HL-60 (cell line): ENCODE measurements around the gene RNFT2.

ENCODE experiments used
- DNase-seq, 2 experiments: peaks; one replicate each; pipeline ENCODE4 v3.0.0-alpha.2; 2010 to 2020; ENCODE audit warnings: low read depth in 1 of 2, low spot score in 1 of 2
- H3K27ac ChIP-seq: fragments of 250-450 bp; sonication (Bioruptor Pico); replicated peaks from 2 replicates; pipeline ENCODE4 v1.5.1; 2020; ENCODE audit warnings: mild to moderate bottlenecking, moderate library complexity
- H3K27me3 ChIP-seq: fragments of 250-450 bp; sonication (Bioruptor Pico); 2 replicates; pipeline ENCODE4 v1.5.1; 2021; ENCODE audit warnings: mild to moderate bottlenecking, moderate library complexity; ENCODE audit not compliant: insufficient read depth, poor library complexity, severe bottlenecking
- H3K4me3 ChIP-seq: replicated peaks from 2 replicates; pipeline ENCODE4 v1.5.1; 2011; ENCODE audit warnings: mild to moderate bottlenecking, control low read depth, low read length; ENCODE audit not compliant: insufficient read depth
- CTCF ChIP-seq: IDR thresholded peaks from one replicate; pipeline ENCODE4 v1.5.1; 2011; ENCODE audit warnings: low read length, control low read depth, inconsistent platforms; ENCODE audit not compliant: insufficient read depth
- GABPA ChIP-seq: IDR thresholded peaks from 2 replicates; pipeline ENCODE4 v1.6.1; 2012; ENCODE audit warnings: low read depth
- POLR2AphosphoS5 ChIP-seq: IDR thresholded peaks from 2 replicates; pipeline ENCODE4 v1.6.1; 2012; ENCODE audit warnings: low read depth
- REST ChIP-seq: IDR thresholded peaks from 2 replicates; pipeline ENCODE4 v1.6.1; 2012; ENCODE audit warnings: low read depth; ENCODE audit not compliant: insufficient replicate concordance
- SPI1 ChIP-seq: IDR thresholded peaks from 2 replicates; pipeline ENCODE4 v1.6.1; 2012; ENCODE audit warnings: low read depth, mild to moderate bottlenecking, borderline replicate concordance

The RNFT2 gene

DNA sequence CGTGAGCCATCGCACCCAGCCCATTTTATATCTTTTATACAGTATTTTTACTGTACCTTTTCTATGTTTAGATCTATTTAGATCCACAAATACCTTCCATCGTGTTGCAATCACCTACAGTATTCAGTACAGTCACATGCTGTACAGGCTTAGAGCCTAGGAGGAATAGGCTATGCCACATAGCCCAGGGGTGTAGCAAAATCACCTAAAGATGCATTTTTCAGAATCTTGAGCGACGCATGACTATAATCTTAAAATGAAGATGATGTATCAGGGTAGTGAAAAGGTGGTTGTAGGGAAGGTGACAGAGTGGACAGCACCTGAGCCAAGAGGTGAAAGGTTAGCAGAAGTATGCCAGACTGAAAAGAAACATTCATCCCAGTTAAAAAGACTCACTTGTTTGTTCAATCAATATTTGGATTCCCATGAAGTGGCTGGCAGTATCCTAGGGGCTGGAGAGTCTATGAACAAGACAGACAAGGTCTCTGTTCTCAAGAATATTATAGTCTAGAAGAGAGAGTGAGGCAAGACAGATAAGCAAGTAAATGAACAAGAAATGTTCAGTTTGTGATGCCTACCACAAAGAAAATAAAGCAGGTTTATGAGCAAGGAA is 3.9 kb upstream of the RNFT2 start:
- no peaks in the 10 kb centered on the region for H3K27me3 ChIP-seq
- H3K27ac ChIP-seq = no peak overlapping the region
- no peak overlapping the region for H3K4me3 ChIP-seq
- TF ChIP-seq POLR2AphosphoS5 (no peak), REST (no peak), GABPA (no peak), SPI1 (no peak), CTCF (no peak)
- no peak for DNase-seq

GRCh38 chr12:116735084-116735483 is 3.0 kb upstream of the RNFT2 start:
- TF ChIP-seq POLR2AphosphoS5 (no peak), REST (no peak), CTCF (no peak), GABPA (no peak), SPI1 (no peak)
- no peak for DNase-seq
- no peaks in the 10 kb centered on the region for H3K27me3 ChIP-seq
- no peak overlapping the region for H3K4me3 ChIP-seq
- no peak overlapping the region for H3K27ac ChIP-seq

- no peak overlapping the region for H3K27ac ChIP-seq
- TF ChIP-seq CTCF = no peak
- no peak for TF ChIP-seq REST
- TF ChIP-seq SPI1 = no peak
- no peak for TF ChIP-seq GABPA
- TF ChIP-seq POLR2AphosphoS5 = no peak
- DNase-seq = peak in 1 of 2 experiments; percentile 19
- no peaks in the 10 kb centered on the region for H3K27me3 ChIP-seq
- H3K4me3 ChIP-seq = no peak overlapping the region
Observed at GRCh38 chr12:116735951-116736599, 2.0 kb upstream of the RNFT2 start.
